ENCODE results near the gene GDAP2. TPM values are rescaled to one million over a fixed set of nuclear protein-coding genes. Genes with fewer than 3 reads are reported as not detected.

Gene GDAP2
- total RNA-seq, 3 donors from 2014 or later: 18.6 to 24.4 (median 22.2) TPM

DNA sequence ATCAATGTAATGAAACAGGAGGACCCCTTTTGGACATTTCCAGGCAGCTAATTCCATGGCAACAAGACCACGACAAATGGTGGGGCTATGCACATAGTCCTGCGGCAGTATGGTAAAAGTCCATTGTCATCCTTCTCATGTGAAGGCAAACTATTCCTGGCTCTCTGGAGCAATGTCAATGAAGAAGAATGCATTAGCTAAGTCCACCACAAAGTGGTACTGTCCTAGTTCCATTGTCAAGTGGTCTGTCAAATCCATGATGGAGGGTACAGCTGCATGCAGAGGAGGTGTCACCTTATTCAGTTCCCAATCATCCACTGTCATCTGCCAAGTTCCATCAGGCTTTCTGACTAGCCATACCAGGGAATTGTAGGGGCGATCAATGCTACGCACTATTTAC lies 110.1 kb downstream of the GDAP2 start:
- Mint-ChIP-seq H3K9me3 (peaks cover 5% of the 10 kb centered on the region), H3K27me3 (ENCODE audit: low read depth) (no peaks in the 10 kb centered on the region), H3K4me1 (ENCODE audit: low read depth) (no peaks in the 10 kb centered on the region), H3K36me3 (ENCODE audit: insufficient read depth) (no peaks in the 10 kb centered on the region), H3K4me3 (no peak overlapping the region)
- DNase-seq (no peak), ATAC-seq (no peak)

- DNase-seq: no peak
- peaks cover 5% of the 10 kb centered on the region for H3K9me3 Mint-ChIP-seq
- no peaks in the 10 kb centered on the region for H3K36me3 Mint-ChIP-seq (ENCODE audit: insufficient read depth)
- no peak for ATAC-seq
- no peaks in the 10 kb centered on the region for H3K27me3 Mint-ChIP-seq (ENCODE audit: low read depth)
- H3K4me1 Mint-ChIP-seq (ENCODE audit: low read depth): no peaks in the 10 kb centered on the region
- H3K4me3 Mint-ChIP-seq: no peak overlapping the region
These were observed 111.0 kb downstream of the GDAP2 start for GRCh38 chr1:117818456-117818855.

- no peaks in the 10 kb centered on the region for H3K4me1 Mint-ChIP-seq (ENCODE audit: low read depth)
- no peak overlapping the region for H3K4me3 Mint-ChIP-seq
- no peaks in the 10 kb centered on the region for H3K36me3 Mint-ChIP-seq (ENCODE audit: insufficient read depth)
- DNase-seq (no peak), ATAC-seq (no peak)
- H3K9me3 Mint-ChIP-seq: peaks cover 5% of the 10 kb centered on the region
- H3K27me3 Mint-ChIP-seq (ENCODE audit: low read depth): no peaks in the 10 kb centered on the region
These were observed 111.8 kb downstream of the GDAP2 start for GRCh38 chr1:117817629-117818028.

- H3K36me3 Mint-ChIP-seq (ENCODE audit: insufficient read depth): no peaks in the 10 kb centered on the region
- H3K4me3 Mint-ChIP-seq: no peak overlapping the region
- ATAC-seq (no peak), DNase-seq (no peak)
- no peaks in the 10 kb centered on the region for H3K9me3 Mint-ChIP-seq
- H3K4me1 Mint-ChIP-seq (ENCODE audit: low read depth): no peaks in the 10 kb centered on the region
- H3K27me3 Mint-ChIP-seq (ENCODE audit: low read depth): no peaks in the 10 kb centered on the region
These were observed 113.5 kb downstream of the GDAP2 start for GRCh38 chr1:117815926-117816325.

- ATAC-seq (no peak), DNase-seq (no peak)
- Mint-ChIP-seq H3K4me3 (no peak overlapping the region), H3K27me3 (ENCODE audit: low read depth) (no peaks in the 10 kb centered on the region), H3K4me1 (ENCODE audit: low read depth) (no peaks in the 10 kb centered on the region), H3K36me3 (ENCODE audit: insufficient read depth) (no peaks in the 10 kb centered on the region), H3K9me3 (no peaks in the 10 kb centered on the region)
These were observed 114.3 kb downstream of the GDAP2 start for GRCh38 chr1:117814856-117815797.

Other genes with a start within 250 kb of the GDAP2 start
- gene WDR3, start 118 bp upstream of the GDAP2 start, total RNA-seq: 100 to 1,000 TPM; 110 to 137 (median 125) TPM